Medulla oblongata (tissue), 1 donor: Measurements from ENCODE around the gene PALLD.
"Not testable (repeated sequence)": the region's sequence is repeated elsewhere in the genome, so short reads cannot be mapped to it uniquely, and the experiment has no call there.

ENCODE experiments used
- DNase-seq: peaks from one replicate; pipeline ENCODE4 v3.0.0-alpha.2; 2015; ENCODE audit errors: extremely low spot score

PALLD gene

GRCh38 chr4:168707205-168707604 is 210.4 kb downstream of the PALLD start:
- DNase-seq = no peak

GRCh38 chr4:168708108-168708507 is 211.3 kb downstream of the PALLD start:
- DNase-seq = no peak

GRCh38 chr4:168710353-168710946 is 213.6 kb downstream of the PALLD start:
- DNase-seq = peak; percentile 66

GRCh38 chr4:168711197-168712140 is 214.6 kb downstream of the PALLD start:
- DNase-seq = peak; percentile 23

- DNase-seq = no peak
Measured at GRCh38 chr4:168712316-168712890, 215.6 kb downstream of the PALLD start.

- DNase-seq = no peak
Measured at GRCh38 chr4:168713253-168713652, 216.4 kb downstream of the PALLD start.

- no peak for DNase-seq
Measured at GRCh38 chr4:168715896-168716295, 219.0 kb downstream of the PALLD start.

GRCh38 chr4:168716406-168717129 is 219.7 kb downstream of the PALLD start:
- no peak for DNase-seq

- no peak for DNase-seq
Measured at GRCh38 chr4:168717847-168718246, 221.0 kb downstream of the PALLD start.

- no peak for DNase-seq
Measured at GRCh38 chr4:168719725-168720124, 222.9 kb downstream of the PALLD start.

- DNase-seq = no peak
Measured at GRCh38 chr4:168720396-168720900, 223.6 kb downstream of the PALLD start.

- DNase-seq = no peak
Measured at GRCh38 chr4:168722391-168722790, 225.5 kb downstream of the PALLD start.

GRCh38 chr4:168723020-168723419 is 226.2 kb downstream of the PALLD start:
- no peak for DNase-seq

GRCh38 chr4:168723569-168723968 is 226.7 kb downstream of the PALLD start:
- DNase-seq = no peak

- no peak for DNase-seq
Measured at GRCh38 chr4:168724243-168724642, 227.4 kb downstream of the PALLD start.

GRCh38 chr4:168724686-168725411 is 228.0 kb downstream of the PALLD start:
- no peak for DNase-seq

GRCh38 chr4:168725930-168726329 is 229.1 kb downstream of the PALLD start:
- DNase-seq = no peak

GRCh38 chr4:168727181-168727580 is 230.3 kb downstream of the PALLD start:
- DNase-seq = not testable (repeated sequence)

GRCh38 chr4:168731006-168731636 is 234.3 kb downstream of the PALLD start:
- DNase-seq = no peak

GRCh38 chr4:168731706-168732414 is 235.0 kb downstream of the PALLD start:
- no peak for DNase-seq
